ENCODE measurements around the gene ARRB1. TPM values are rescaled to one million over a fixed set of nuclear protein-coding genes. Genes with fewer than 3 reads are reported as not detected.

ARRB1 gene
- 34.1 and 34.7 TPM in 2 replicates for polyA plus RNA-seq (2013)

- peak within 1 kb of the TSS; percentile 84 for H4K8ac ChIP-seq (ENCODE audit: low read depth, low read length)
- H3K36me3 ChIP-seq (ENCODE audit: control insufficient read depth in 1 of 2, insufficient read depth in 2 of 2, low read length in 2 of 2), result peaks cover 0 to 2% of the 10 kb centered on the region in 2 experiments
- no peaks in the 10 kb centered on the region for H3K27me3 ChIP-seq (ENCODE audit: insufficient read depth, low read length)
These were observed at the start of gene ARRB1 for GRCh38 chr11:75351541-75351790. ARRB1 (minus strand) TSS chr11:75351661; CDS start chr11:75351607, 54 bp downstream.

GRCh38 chr11:75400146-75400865, 48.8 kb upstream of the ARRB1 start:
- H3K79me1 ChIP-seq (ENCODE audit: low read length), result peaks cover 7% of the 10 kb centered on the region

More at GRCh38 chr11:75351541-75351790, at the start of gene ARRB1:
- peak within 1 kb of the TSS; percentile 83 for H3K27ac ChIP-seq (ENCODE audit: low read depth, low read length)
- peak within 1 kb of the TSS; percentile 96 for H4K91ac ChIP-seq (ENCODE audit: low read depth, low read length)
- peak within 1 kb of the TSS; percentile 87 for H2AK5ac ChIP-seq (ENCODE audit: low read length)
- H3K4me2 ChIP-seq (ENCODE audit: low read length), result peak within 1 kb of the TSS; percentile 98
- DNase-seq, result peak in 1 of 2 donors; percentile 56
- peak within 1 kb of the TSS; percentile 83 for H3K23ac ChIP-seq (ENCODE audit: low read length)
- H4K12ac ChIP-seq (ENCODE audit: low read depth, low read length), result peak within 1 kb of the TSS; percentile 95
- H3K79me1 ChIP-seq (ENCODE audit: low read length), result peaks cover 34% of the 10 kb centered on the region
- H2AFZ ChIP-seq (ENCODE audit: insufficient read depth, low read length, poor library complexity), result peak within 1 kb of the TSS; percentile 74
- no CpG with 5 or more reads among the region's 38 CpGs for WGBS (ENCODE audit: extremely low coverage, insufficient coverage, insufficient read length)
- peaks cover 44 to 52% of the 10 kb centered on the region in 2 experiments for H3K4me1 ChIP-seq (ENCODE audit: control insufficient read depth in 1 of 2, insufficient read depth in 2 of 2, low read length in 2 of 2)
- peak within 1 kb of the TSS; percentile 88 for H2BK120ac ChIP-seq (ENCODE audit: insufficient read depth, low read length, poor library complexity)
- H3K79me2 ChIP-seq (ENCODE audit: control insufficient read depth, insufficient read depth, low read length, poor library complexity), result peaks cover 23% of the 10 kb centered on the region
- peak within 1 kb of the TSS; percentile 96 for H3K18ac ChIP-seq (ENCODE audit: low read length)
- peak within 1 kb of the TSS; percentile 93 for H3K4ac ChIP-seq (ENCODE audit: low read depth, low read length)
- H2BK5ac ChIP-seq (ENCODE audit: low read depth, low read length, poor library complexity), result peak within 1 kb of the TSS; percentile 63
- peak within 1 kb of the TSS; percentile 85 for H3K14ac ChIP-seq (ENCODE audit: low read length)
- H3K9me3 ChIP-seq (ENCODE audit: insufficient read depth, low read depth, low read length), result peaks cover 2% of the 10 kb centered on the region
- H3K4me3 ChIP-seq (ENCODE audit: low read depth, low read length), result peak within 1 kb of the TSS; percentile 80
- peak within 1 kb of the TSS; percentile 39 for H2BK12ac ChIP-seq (ENCODE audit: low read length)
- H3K9ac ChIP-seq (ENCODE audit: low read length), result peak within 1 kb of the TSS; percentile 80

GRCh38 chr11:75399344-75400145, 48.1 kb upstream of the ARRB1 start, which contains the start of gene RPS3:
RPS3 (plus strand) TSS chr11:75399518; CDS start chr11:75399548, 30 bp downstream.
- peak within 1 kb of the TSS; percentile 98 for H3K9ac ChIP-seq (ENCODE audit: low read length)
- peak within 1 kb of the TSS; percentile 90 for H3K27ac ChIP-seq (ENCODE audit: low read depth, low read length)
- peak within 1 kb of the TSS; percentile 74 for H2BK120ac ChIP-seq (ENCODE audit: insufficient read depth, low read length, poor library complexity)
- H3K14ac ChIP-seq (ENCODE audit: low read length), result peak within 1 kb of the TSS; percentile 95
- H4K8ac ChIP-seq (ENCODE audit: low read depth, low read length), result peak within 1 kb of the TSS; percentile 97
- H3K4me2 ChIP-seq (ENCODE audit: low read length), result peak within 1 kb of the TSS; percentile 98
- peak within 1 kb of the TSS; percentile 83 for H2AFZ ChIP-seq (ENCODE audit: insufficient read depth, low read length, poor library complexity)
- no peaks in the 10 kb centered on the region for H3K27me3 ChIP-seq (ENCODE audit: insufficient read depth, low read length)
- peak within 1 kb of the TSS; percentile 95 for H3K4ac ChIP-seq (ENCODE audit: low read depth, low read length)
- peaks cover 23% of the 10 kb centered on the region for H3K79me2 ChIP-seq (ENCODE audit: control insufficient read depth, insufficient read depth, low read length, poor library complexity)
- DNase-seq, result peak; percentile 85 to 95
- H3K18ac ChIP-seq (ENCODE audit: low read length), result peak within 1 kb of the TSS; percentile 88
- peaks cover 0 to 5% of the 10 kb centered on the region in 2 experiments for H3K4me1 ChIP-seq (ENCODE audit: control insufficient read depth in 1 of 2, insufficient read depth in 2 of 2, low read length in 2 of 2)
- WGBS (ENCODE audit: extremely low coverage, insufficient coverage, insufficient read length), result no CpG with 5 or more reads among the region's 55 CpGs
- H3K4me3 ChIP-seq (ENCODE audit: low read depth, low read length), result peak within 1 kb of the TSS; percentile 98
- peak within 1 kb of the TSS; percentile 99 for H2AK5ac ChIP-seq (ENCODE audit: low read length)
- H3K79me1 ChIP-seq (ENCODE audit: low read length), result peaks cover 7% of the 10 kb centered on the region
- H3K36me3 ChIP-seq (ENCODE audit: control insufficient read depth in 1 of 2, insufficient read depth in 2 of 2, low read length in 2 of 2), result peaks cover 23 to 33% of the 10 kb centered on the region in 2 experiments
- H4K91ac ChIP-seq (ENCODE audit: low read depth, low read length), result peak within 1 kb of the TSS; percentile 91
- H3K9me3 ChIP-seq (ENCODE audit: insufficient read depth, low read depth, low read length), result no peaks in the 10 kb centered on the region
- H2BK12ac ChIP-seq (ENCODE audit: low read length), result peak within 1 kb of the TSS; percentile 24
- H2BK5ac ChIP-seq (ENCODE audit: low read depth, low read length, poor library complexity), result peak within 1 kb of the TSS; percentile 96
- H4K12ac ChIP-seq (ENCODE audit: low read depth, low read length), result peak within 1 kb of the TSS; percentile 94
- H3K23ac ChIP-seq (ENCODE audit: low read length), result peak within 1 kb of the TSS; percentile 17

More at GRCh38 chr11:75400146-75400865, 48.8 kb upstream of the ARRB1 start:
- Histone ChIP-seq H3K9me3 (ENCODE audit: insufficient read depth, low read depth, low read length) (no peaks in the 10 kb centered on the region), H2BK5ac (ENCODE audit: low read depth, low read length, poor library complexity) (no peak overlapping the region), H2BK12ac (ENCODE audit: low read length) (no peak overlapping the region), H4K12ac (ENCODE audit: low read depth, low read length) (no peak overlapping the region), H3K9ac (ENCODE audit: low read length) (peak overlapping the region; percentile 98), H3K79me2 (ENCODE audit: control insufficient read depth, insufficient read depth, low read length, poor library complexity) (peaks cover 23% of the 10 kb centered on the region), H3K27ac (ENCODE audit: low read depth, low read length) (peak overlapping the region; percentile 28), H3K27me3 (ENCODE audit: insufficient read depth, low read length) (no peaks in the 10 kb centered on the region), H3K4me1 (ENCODE audit: control insufficient read depth in 1 of 2, insufficient read depth in 2 of 2, low read length in 2 of 2) (peaks cover 0 to 5% of the 10 kb centered on the region in 2 experiments), H4K91ac (ENCODE audit: low read depth, low read length) (no peak overlapping the region), H3K23ac (ENCODE audit: low read length) (no peak overlapping the region), H2BK120ac (ENCODE audit: insufficient read depth, low read length, poor library complexity) (no peak overlapping the region), H2AK5ac (ENCODE audit: low read length) (no peak overlapping the region), H3K18ac (ENCODE audit: low read length) (no peak overlapping the region), H3K4ac (ENCODE audit: low read depth, low read length) (peak overlapping the region; percentile 93), H4K8ac (ENCODE audit: low read depth, low read length) (no peak overlapping the region), H3K36me3 (ENCODE audit: control insufficient read depth in 1 of 2, insufficient read depth in 2 of 2, low read length in 2 of 2) (peaks cover 28 to 40% of the 10 kb centered on the region in 2 experiments), H3K14ac (ENCODE audit: low read length) (no peak overlapping the region), H3K4me3 (ENCODE audit: low read depth, low read length) (peak overlapping the region; percentile 98), H2AFZ (ENCODE audit: insufficient read depth, low read length, poor library complexity) (no peak overlapping the region), H3K4me2 (ENCODE audit: low read length) (peak overlapping the region; percentile 98)
- DNase-seq, result peak in 1 of 2 donors; percentile 28
- WGBS (ENCODE audit: extremely low coverage, insufficient coverage, insufficient read length), result no CpG with 5 or more reads among the region's 11 CpGs

DNA sequence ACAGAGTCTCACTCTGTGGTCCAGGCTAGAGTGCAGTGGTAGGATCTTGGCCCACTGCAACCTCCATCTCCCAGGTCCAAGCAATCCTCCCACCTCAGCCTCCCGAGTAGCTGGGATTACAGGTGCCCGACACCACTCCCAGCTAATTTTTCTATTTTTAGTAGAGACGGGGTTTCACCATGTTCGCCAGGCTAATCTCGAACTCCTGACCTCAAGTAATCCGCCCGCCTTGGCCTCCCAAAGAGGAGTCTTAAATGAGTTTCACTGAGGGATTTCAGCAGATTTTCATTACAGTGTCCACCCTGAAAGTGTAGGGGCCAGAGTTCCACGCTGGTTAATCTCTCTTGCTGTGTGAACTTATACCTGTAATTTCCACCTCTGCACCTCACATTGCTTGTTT, 47.4 kb upstream of the ARRB1 start:
- WGBS (ENCODE audit: extremely low coverage, insufficient coverage, insufficient read length), result no CpG with 5 or more reads among the region's 8 CpGs
- no peaks in the 10 kb centered on the region for H3K27me3 ChIP-seq (ENCODE audit: insufficient read depth, low read length)
- H3K9me3 ChIP-seq (ENCODE audit: insufficient read depth, low read depth, low read length), result no peaks in the 10 kb centered on the region
- H2BK120ac ChIP-seq (ENCODE audit: insufficient read depth, low read length, poor library complexity), result no peak overlapping the region
- no peak overlapping the region for H3K4me3 ChIP-seq (ENCODE audit: low read depth, low read length)
- no peak overlapping the region for H3K9ac ChIP-seq (ENCODE audit: low read length)
- peaks cover 23% of the 10 kb centered on the region for H3K79me2 ChIP-seq (ENCODE audit: control insufficient read depth, insufficient read depth, low read length, poor library complexity)
- peak overlapping the region; percentile 16 for H4K91ac ChIP-seq (ENCODE audit: low read depth, low read length)
- H4K12ac ChIP-seq (ENCODE audit: low read depth, low read length), result no peak overlapping the region
- H2BK12ac ChIP-seq (ENCODE audit: low read length), result peak overlapping the region; percentile 24
- H3K36me3 ChIP-seq (ENCODE audit: control insufficient read depth in 1 of 2, insufficient read depth in 2 of 2, low read length in 2 of 2), result peaks cover 16 to 26% of the 10 kb centered on the region in 2 experiments
- no peak overlapping the region for H3K14ac ChIP-seq (ENCODE audit: low read length)
- no peak for DNase-seq
- no peak overlapping the region for H3K23ac ChIP-seq (ENCODE audit: low read length)
- peaks cover 7% of the 10 kb centered on the region for H3K79me1 ChIP-seq (ENCODE audit: low read length)
- H2AFZ ChIP-seq (ENCODE audit: insufficient read depth, low read length, poor library complexity), result peak overlapping the region; percentile 83
- peak overlapping the region; percentile 82 for H4K8ac ChIP-seq (ENCODE audit: low read depth, low read length)
- no peak overlapping the region for H3K18ac ChIP-seq (ENCODE audit: low read length)
- H2AK5ac ChIP-seq (ENCODE audit: low read length), result no peak overlapping the region
- no peak overlapping the region for H3K27ac ChIP-seq (ENCODE audit: low read depth, low read length)
- no peak overlapping the region for H2BK5ac ChIP-seq (ENCODE audit: low read depth, low read length, poor library complexity)
- H3K4me1 ChIP-seq (ENCODE audit: control insufficient read depth in 1 of 2, insufficient read depth in 2 of 2, low read length in 2 of 2), result peaks cover 0 to 5% of the 10 kb centered on the region in 2 experiments
- H3K4me2 ChIP-seq (ENCODE audit: low read length), result no peak overlapping the region
- H3K4ac ChIP-seq (ENCODE audit: low read depth, low read length), result no peak overlapping the region
